HEK293 (cell line): ENCODE results near the gene KIDINS220.
A peak's percentile ranks its signal among the peaks of the same experiment; 100 is the strongest.

Experiments
- CTCF ChIA-PET: fragments of 350-600 bp; formaldehyde crosslinking; extraction: SDS; loops from one replicate; lab custom pipeline; 2021; ENCODE audit warnings: antibody characterized with exemption; lab: Yijun Ruan, JAX
- POLR2A ChIA-PET: fragments of 300-600 bp; formaldehyde crosslinking; extraction: SDS; loops from one replicate; lab custom pipeline; 2020; ENCODE audit warnings: antibody characterized with exemption, inconsistent platforms; lab: Yijun Ruan, JAX
- H3K27ac ChIP-seq: fragments of 200-500 bp; sonication (Bioruptor generic); 2 replicates; pipeline ENCODE4 v1.5.1; 2014; ENCODE audit warnings: low read depth, low read length, control low read depth, inconsistent platforms; ENCODE audit errors: extremely low read depth
- H3K36me3 ChIP-seq, 2 experiments: fragments of 200-500 bp in 1 of 2; sonication (Bioruptor generic) in 1 of 2; 1 replicate in 1 of 2; 2 replicates in 1 of 2; pipeline ENCODE4 v1.5.1; 2014 to 2017; ENCODE audit warnings: inconsistent platforms in 2 of 2, low read length in 2 of 2; ENCODE audit not compliant: control insufficient read depth in 2 of 2, insufficient read depth in 1 of 2
- H3K4me1 ChIP-seq: fragments of 200-500 bp; sonication (Bioruptor generic); 2 replicates; pipeline ENCODE4 v1.5.1; 2014; ENCODE audit warnings: mild to moderate bottlenecking, low read length, inconsistent platforms; ENCODE audit not compliant: control insufficient read depth, insufficient read depth
- H3K4me3 ChIP-seq: 2 replicates; pipeline ENCODE4 v1.5.1; 2011; ENCODE audit warnings: low read depth, mild to moderate bottlenecking, control low read depth, low read length, moderate library complexity
- H3K9me3 ChIP-seq: fragments of 200-500 bp; sonication (Bioruptor generic); 2 replicates; pipeline ENCODE4 v1.5.1; 2014; ENCODE audit warnings: low read depth, low read length, inconsistent platforms; ENCODE audit not compliant: control insufficient read depth, insufficient read depth
- EGR2 ChIP-seq: fragments of 450-650 bp; formaldehyde crosslinking; IDR thresholded peaks from 2 replicates; pipeline ENCODE4 v1.5.1; 2016; ENCODE audit warnings: low read depth, missing biosample characterization, missing genetic modification characterization
- KLF7 ChIP-seq: fragments of 450-650 bp; formaldehyde crosslinking; IDR thresholded peaks from 2 replicates; pipeline ENCODE4 v1.5.1; 2016; ENCODE audit warnings: missing biosample characterization, missing genetic modification characterization, borderline replicate concordance
- SCRT2 ChIP-seq: fragments of 450-650 bp; formaldehyde crosslinking; IDR thresholded peaks from 2 replicates; pipeline ENCODE4 v1.5.1; 2016; ENCODE audit warnings: missing biosample characterization, missing genetic modification characterization
- TRIM28 ChIP-seq: IDR thresholded peaks from 2 replicates; pipeline ENCODE4 v1.6.1; 2011; ENCODE audit warnings: low read length, control low read depth, borderline replicate concordance
- ZBTB17 ChIP-seq: fragments of 450-650 bp; formaldehyde crosslinking; IDR thresholded peaks from 2 replicates; pipeline ENCODE4 v1.5.1; 2016; ENCODE audit warnings: missing biosample characterization, missing genetic modification characterization
- ZFHX2 ChIP-seq: fragments of 450-650 bp; formaldehyde crosslinking; conservative IDR thresholded peaks from 2 replicates; pipeline ENCODE4 v1.5.1; 2016; ENCODE audit warnings: missing biosample characterization, missing genetic modification characterization
- ZNF133 ChIP-seq: fragments of 450-650 bp; formaldehyde crosslinking; IDR thresholded peaks from 2 replicates; pipeline ENCODE4 v1.5.1; 2016; ENCODE audit warnings: missing biosample characterization, missing genetic modification characterization
- ZNF184 ChIP-seq: fragments of 450-650 bp; IDR thresholded peaks from 2 replicates; pipeline ENCODE4 v1.5.1; 2018; ENCODE audit warnings: missing biosample characterization, mild to moderate bottlenecking, missing genetic modification characterization
- ZNF26 ChIP-seq: fragments of 450-650 bp; formaldehyde crosslinking; IDR thresholded peaks from 2 replicates; pipeline ENCODE4 v1.5.1; 2016; ENCODE audit warnings: missing biosample characterization, missing genetic modification characterization
- ZNF266 ChIP-seq: fragments of 450-650 bp; formaldehyde crosslinking; IDR thresholded peaks from 2 replicates; pipeline ENCODE4 v1.5.1; 2016; ENCODE audit warnings: missing biosample characterization, missing genetic modification characterization, low read depth
- ZNF530 ChIP-seq: fragments of 450-650 bp; formaldehyde crosslinking; IDR thresholded peaks from 2 replicates; pipeline ENCODE4 v1.5.1; 2016; ENCODE audit warnings: low read depth, missing biosample characterization, missing genetic modification characterization
- ZNF660 ChIP-seq: fragments of 450-650 bp; IDR thresholded peaks from 2 replicates; pipeline ENCODE4 v1.5.1; 2018; ENCODE audit warnings: missing biosample characterization, mild to moderate bottlenecking, missing genetic modification characterization
- TF ChIP-seq, protein P1 (sequence below): fragments of 450-650 bp; formaldehyde crosslinking; IDR thresholded peaks from 2 replicates; pipeline ENCODE4 v1.5.1; 2016; ENCODE audit warnings: missing biosample characterization, missing genetic modification characterization, low read depth

The KIDINS220 gene

GRCh38 chr2:8796878-8797550 is 40.4 kb downstream of the KIDINS220 start:
- Histone ChIP-seq H3K4me3 (no peak overlapping the region), H3K27ac (no peak overlapping the region), H3K9me3 (no peaks in the 10 kb centered on the region), H3K4me1 (no peaks in the 10 kb centered on the region), H3K36me3 (peaks cover 8 to 47% of the 10 kb centered on the region in 2 experiments)
- POLR2A ChIA-PET: no interaction called here
- TF ChIP-seq TRIM28 (no peak), ZNF133 (tag by site-specific recombination) (no peak), KLF7 (no peak), ZNF266 (tag by site-specific recombination) (no peak), ZNF660 (tag by site-specific recombination) (no peak), ZNF530 (tag by site-specific recombination) (no peak), ZNF184 (no peak)
- TF ChIP-seq, protein P1, sequence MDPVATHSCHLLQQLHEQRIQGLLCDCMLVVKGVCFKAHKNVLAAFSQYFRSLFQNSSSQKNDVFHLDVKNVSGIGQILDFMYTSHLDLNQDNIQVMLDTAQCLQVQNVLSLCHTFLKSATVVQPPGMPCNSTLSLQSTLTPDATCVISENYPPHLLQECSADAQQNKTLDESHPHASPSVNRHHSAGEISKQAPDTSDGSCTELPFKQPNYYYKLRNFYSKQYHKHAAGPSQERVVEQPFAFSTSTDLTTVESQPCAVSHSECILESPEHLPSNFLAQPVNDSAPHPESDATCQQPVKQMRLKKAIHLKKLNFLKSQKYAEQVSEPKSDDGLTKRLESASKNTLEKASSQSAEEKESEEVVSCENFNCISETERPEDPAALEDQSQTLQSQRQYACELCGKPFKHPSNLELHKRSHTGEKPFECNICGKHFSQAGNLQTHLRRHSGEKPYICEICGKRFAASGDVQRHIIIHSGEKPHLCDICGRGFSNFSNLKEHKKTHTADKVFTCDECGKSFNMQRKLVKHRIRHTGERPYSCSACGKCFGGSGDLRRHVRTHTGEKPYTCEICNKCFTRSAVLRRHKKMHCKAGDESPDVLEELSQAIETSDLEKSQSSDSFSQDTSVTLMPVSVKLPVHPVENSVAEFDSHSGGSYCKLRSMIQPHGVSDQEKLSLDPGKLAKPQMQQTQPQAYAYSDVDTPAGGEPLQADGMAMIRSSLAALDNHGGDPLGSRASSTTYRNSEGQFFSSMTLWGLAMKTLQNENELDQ (tag by site-specific recombination): no peak
- CTCF ChIA-PET: interaction anchor here (0.6 kb wide), 1 partner anchor 222 kb away, joined by 3 read pairs; no protein-coding TSS in a partner anchor

DNA sequence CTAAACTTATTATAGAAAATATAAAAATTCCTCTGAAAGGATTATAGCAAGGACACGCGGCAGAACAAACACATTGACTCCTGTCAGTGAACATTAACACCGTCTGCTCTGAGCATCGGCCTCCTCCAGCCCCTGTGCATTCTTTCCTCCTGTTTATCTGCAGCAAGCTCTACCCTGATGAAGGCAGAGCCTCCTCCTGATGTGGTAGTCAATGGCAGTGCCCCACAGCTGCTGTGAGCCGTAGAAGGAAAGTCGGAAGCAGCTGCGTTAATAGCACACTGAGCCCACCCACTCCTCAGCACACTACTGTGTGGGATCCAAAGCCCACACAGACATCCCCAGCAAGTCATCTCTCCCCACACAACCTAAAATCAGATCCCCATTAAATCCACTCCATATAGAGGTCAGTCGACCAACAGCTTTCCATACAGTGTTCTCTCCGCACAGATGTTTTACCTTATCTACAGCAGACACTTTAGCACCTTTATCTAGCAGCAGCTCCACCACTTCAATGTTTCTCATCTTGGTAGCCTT is 41.0 kb downstream of the KIDINS220 start:
- Histone ChIP-seq H3K9me3 (no peaks in the 10 kb centered on the region), H3K4me3 (no peak overlapping the region), H3K27ac (no peak overlapping the region), H3K4me1 (no peaks in the 10 kb centered on the region), H3K36me3 (peaks cover 8 to 41% of the 10 kb centered on the region in 2 experiments)
- ChIA-PET CTCF (interaction anchor here (0.6 kb wide), 1 partner anchor 342 kb away, joined by 3 read pairs; no protein-coding TSS in a partner anchor), POLR2A (no interaction called here)
- TF ChIP-seq ZFHX2 (tag by site-specific recombination) (peak; percentile 67), ZNF26 (no peak), EGR2 (tag by site-specific recombination) (peak; percentile 82)

DNA sequence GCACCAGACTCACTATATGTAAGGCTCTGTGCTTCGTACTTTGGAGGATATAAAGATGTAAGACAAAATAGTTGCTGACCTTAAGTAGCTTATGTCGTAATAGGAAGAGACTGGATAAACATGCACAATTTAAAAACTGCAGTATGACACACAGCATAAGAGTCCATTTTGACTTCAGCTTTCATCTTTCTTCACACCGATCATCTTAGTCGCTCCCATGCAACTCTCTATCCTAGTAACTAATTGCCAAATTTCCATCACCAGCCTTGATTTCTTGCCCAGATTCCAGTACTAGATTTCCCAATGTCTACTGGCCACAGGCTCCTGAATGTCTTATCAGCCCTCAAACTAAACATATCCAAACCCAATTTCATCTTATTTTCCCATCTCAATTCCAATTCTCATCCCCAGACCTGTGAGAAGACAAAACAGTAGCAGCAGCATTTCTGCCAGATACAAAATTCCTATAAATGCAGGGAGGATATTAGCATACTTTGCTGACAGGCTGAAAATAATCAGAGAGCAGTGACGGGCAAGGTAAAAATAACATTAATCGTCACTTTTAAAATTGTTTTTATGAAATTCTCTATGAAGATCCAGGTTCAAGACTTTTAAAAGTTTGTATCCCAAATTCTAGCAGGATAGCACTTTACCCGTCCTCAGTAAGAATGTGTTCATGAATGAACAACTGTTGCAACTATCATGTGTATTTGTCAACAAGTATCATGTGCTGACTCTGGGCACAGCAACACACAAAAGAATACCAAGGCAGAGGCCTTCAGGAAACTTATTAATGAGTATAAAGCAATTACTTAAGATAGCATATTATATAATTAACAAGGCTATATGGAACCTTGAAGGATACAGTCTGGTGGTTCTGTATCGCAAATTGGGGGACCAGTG is 42.2 kb downstream of the KIDINS220 start:
- no peaks in the 10 kb centered on the region for H3K9me3 ChIP-seq
- peaks cover 8 to 48% of the 10 kb centered on the region in 2 experiments for H3K36me3 ChIP-seq
- POLR2A ChIA-PET: no interaction called here
- no peak overlapping the region for H3K4me3 ChIP-seq
- TF ChIP-seq ZBTB17 (no peak), SCRT2 (tag by site-specific recombination) (0 out of 2 replicates have a peak, but pooled peaks have one; percentile 19)
- TF ChIP-seq, all 188 proteins: peak for 1
- no peaks in the 10 kb centered on the region for H3K4me1 ChIP-seq
- H3K27ac ChIP-seq: no peak overlapping the region
- CTCF ChIA-PET: interaction anchor here (0.8 kb wide), 1 partner anchor 9 kb away, joined by 4 read pairs; no protein-coding TSS in a partner anchor
